ENCODE results near the gene PDRG1.
"Not testable (repeated sequence)": the region's sequence is repeated elsewhere in the genome, so short reads cannot be mapped to it uniquely, and the experiment has no call there.

Gene PDRG1

DNA sequence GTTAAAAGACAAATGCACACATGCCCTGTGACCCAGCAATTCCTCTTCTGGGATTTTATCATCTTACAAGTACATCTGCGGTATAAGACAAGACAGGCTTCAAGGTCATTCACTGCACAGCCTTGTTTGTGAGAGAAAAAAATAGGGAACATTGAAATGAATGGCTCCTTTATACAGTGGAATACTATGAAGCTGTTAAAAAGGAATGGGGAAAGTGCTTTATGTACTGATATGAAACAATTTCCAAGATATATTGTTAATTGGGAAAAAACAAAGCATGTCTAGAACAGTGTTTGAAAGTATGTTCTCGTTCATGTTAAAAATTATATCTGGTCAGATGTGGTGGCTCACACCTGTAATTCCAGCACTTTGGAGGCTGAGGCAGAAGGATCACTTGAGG lies 25.4 kb downstream of the PDRG1 start:
- DNase-seq (ENCODE audit: low spot score) = no peak

DNA sequence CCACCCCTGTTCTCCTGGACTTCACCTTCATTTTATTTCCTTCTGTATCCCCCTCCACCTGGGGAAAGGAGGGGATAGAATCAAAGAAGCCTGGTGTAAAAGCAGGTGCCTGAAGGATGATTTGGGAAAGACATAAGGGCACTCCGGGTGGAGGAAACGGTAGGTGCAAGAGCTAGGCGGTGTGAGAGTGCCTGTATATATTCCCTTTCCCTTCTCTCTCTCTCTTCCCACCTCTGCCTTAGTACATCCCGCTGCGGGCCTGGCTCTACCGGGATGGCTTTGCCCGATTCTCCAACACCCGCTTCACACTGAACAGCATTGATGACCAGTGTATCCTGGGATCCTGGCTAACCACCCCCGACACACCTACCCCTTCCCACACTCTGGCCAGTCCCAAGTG lies 26.2 kb downstream of the PDRG1 start:
- DNase-seq (ENCODE audit: low spot score) = no peak

DNA sequence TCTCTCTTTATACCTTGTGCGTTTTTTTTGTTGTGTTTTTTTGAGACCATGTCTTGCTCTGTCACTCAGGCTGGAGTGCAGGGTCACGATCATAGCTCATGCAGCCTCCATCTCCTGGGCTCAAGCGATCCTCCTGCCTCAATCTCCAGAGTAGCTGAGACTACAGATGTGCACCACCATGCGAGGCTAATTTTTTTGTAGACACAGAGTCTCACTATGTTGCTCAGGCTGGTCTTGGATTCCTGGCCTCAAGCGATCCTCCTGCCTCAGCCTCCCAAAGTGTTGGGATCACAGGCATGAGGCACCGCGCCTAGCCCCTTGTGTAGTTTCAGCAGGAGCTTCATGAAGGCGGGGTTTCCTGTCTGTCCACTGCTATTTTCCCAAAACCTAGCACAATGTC lies 27.3 kb downstream of the PDRG1 start:
- DNase-seq (ENCODE audit: low spot score) = no peak

DNA sequence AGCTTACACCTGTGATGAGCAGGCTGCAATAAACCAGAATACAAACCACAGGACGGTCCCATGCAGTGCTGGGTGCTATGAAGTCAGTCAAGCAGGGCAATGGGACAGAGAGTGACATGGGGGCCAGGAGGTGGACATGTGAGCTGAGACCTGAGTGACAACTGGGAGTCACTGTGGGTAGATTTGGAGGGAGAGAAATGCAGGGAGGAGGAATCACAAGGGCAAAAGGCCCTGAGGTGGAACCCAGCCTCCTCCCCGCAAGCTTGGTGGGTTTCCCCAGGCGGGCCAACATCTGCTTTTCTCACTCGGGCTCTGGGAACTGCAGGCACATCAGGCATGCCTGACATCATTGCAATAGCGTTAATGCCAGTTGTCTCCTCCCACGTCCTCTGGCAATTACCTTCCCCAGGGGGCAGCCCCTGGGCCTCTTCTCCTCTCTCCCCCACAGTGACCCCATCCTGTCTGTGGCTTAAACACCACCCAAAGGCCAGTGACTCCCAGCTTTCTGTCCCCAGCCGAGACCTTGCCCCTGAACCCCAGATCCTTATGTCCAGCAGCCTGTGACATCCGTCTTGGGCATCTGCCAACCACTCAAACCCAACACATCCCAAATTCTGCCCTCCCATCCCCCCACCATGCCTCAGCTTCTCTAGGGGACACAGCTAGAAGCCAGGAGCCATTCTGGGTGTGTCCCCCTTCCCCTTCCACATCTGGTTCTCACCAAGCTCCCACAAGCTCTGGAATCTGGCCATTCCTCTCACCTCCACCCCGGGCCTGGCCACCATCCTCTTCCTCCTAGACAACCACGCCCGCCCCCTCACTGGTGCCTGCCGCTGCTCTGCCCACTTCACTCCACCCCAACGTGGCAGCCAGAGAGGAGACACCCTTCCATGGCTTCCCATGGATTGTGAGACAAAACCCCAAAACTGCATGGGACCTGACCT lies 28.2 kb downstream of the PDRG1 start:
- no peak for DNase-seq (ENCODE audit: low spot score)

DNA sequence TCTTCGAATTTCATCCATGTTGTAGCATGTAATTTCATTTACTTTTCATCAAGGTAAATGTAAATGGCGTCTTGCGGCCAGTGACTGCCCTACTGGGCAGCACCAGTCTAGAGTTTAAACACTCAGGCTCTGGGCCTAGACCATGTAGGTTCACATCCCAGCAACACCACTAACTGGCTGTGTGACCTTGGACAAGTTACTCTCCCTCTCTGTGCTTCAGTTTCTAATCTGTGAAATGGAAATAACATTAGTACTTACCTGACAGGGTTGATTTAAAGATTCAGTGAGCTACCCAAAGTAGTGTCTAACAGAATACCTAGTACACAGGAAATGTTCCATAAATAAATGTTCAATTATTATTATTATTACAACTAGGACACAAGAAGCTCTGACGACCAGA lies 29.3 kb downstream of the PDRG1 start:
- no peak for DNase-seq (ENCODE audit: low spot score)

DNA sequence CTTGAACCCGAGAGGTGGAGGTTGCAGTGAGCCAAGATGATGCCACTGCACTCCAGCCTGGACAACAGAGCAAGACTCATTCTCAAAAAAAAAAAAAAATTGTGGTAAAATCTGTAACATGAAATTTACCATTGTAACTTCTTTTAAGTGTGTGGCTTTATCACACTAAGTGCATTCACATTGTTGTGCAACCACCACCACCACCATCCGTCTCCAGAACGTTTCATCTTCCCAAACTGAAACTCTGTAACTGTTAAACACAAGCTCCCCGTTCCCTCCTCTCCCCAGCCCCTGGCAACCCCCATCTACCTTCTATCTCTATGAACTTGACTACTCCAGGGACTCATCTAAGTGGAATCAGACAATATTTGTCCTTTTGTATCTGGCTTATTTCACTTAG lies 29.7 kb downstream of the PDRG1 start:
- no peak for DNase-seq (ENCODE audit: low spot score)

DNA sequence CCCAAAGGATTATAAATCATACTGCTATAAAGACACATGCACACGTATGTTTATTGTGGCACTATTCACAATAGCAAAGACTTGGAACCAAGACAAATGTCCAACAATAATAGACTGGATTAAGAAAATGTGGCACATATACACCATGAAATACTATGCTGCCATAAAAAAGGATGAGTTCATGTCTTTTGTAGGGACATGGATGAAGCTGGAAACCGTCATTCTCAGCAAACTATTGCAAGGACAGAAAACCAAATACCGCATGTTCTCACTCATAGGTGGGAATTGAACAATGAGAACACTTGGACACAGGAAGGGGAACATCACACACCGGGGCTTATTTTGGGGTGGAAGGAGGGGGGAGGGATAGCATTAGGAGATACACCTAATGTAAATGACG lies 30.4 kb downstream of the PDRG1 start:
- DNase-seq (ENCODE audit: low spot score) = not testable (repeated sequence)

DNA sequence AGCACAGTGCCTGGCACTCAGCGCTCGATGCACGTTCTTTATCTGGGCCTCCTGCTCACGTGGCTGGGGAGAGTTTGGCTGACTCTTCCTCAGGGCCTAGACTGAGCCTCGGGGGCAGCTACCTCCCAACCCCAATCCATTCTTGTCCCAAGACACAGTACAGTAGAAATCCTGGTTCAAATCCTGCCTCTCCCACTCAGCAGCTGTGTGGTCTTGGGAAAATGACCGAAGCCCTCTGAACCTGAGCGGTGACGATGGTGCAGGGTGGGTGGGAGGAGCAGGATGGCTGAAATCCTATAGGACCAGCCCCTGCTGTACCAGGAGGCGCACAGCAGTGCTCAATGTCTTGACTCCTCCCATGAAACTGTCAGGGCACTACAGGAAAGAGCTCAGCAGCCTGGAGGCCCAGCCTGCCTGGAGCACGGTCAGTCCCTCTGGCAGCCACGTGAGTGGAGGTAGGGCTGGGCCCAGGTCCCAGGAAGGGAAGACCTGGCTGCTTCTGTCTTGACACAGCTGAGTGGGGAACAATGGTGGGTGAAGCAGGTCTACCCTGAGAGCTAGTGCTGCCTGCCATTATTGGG lies 31.5 kb downstream of the PDRG1 start:
- DNase-seq (ENCODE audit: low spot score) = no peak

DNA sequence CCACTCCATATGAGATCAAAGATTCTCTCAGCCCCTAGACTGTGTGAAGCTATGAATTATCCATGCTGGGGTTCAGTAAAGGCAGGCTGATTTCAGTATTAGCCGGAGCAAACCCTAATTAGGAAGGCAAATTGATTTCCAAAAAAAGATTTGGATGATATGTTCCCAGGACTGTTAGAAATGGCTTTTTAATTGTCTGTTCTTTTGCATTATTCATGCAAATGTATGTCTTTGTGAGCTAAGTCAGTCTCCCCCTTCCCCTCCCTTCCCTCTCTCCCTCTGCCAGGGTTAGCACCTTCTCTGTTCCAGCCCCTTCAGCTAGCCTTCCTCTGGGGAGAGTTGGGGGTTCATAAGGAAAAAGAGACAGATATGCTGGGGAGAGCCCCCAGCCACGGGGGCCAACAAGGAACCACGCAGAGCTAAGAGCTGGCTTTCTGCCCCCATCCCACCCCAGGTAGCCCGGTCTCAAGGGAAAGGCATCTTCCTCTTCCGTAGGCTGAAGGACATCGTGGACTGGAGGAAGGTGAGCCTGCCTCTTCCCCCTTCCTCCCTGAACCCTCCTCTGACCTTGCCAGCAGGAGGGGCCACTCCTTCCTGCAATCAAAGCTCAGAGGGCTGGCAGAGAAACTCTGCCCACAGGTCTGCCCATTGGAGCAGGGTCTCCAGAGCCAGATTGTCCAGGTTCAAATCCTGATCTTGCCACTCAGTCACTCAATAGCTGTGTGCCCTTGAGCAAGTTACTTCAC lies 32.3 kb downstream of the PDRG1 start:
- DNase-seq (ENCODE audit: low spot score) = no peak

DNA sequence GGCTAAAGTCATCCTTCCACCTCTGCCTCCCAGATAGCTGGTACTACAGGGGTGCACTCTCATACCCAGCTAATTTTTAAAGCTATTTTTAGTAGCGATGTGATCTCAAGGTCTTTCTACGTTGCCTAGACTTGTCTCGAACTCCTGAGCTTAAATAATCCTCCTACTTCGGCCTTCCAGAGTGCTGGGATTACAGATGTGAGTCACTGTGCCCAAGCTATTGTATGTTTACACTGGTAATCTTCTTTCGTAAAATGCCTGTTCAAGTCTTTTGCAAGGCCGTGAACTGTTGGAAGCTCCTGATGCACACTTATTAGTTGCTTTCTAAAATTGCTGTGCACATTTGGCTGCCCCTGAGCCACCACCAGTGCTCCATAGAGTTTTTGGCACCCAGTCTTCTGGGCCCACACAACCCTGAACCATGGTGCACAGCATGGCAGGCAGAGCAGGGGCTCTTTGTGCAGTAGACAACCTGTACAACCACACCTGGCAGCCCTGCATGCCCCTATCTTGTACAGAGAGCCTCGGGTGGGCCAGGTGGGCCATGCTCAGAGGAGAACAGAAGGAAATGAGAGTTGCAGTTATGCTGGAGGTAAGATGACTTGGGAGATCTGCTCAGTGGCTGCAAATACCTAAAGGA lies 33.3 kb downstream of the PDRG1 start:
- no peak for DNase-seq (ENCODE audit: low spot score)

DNA sequence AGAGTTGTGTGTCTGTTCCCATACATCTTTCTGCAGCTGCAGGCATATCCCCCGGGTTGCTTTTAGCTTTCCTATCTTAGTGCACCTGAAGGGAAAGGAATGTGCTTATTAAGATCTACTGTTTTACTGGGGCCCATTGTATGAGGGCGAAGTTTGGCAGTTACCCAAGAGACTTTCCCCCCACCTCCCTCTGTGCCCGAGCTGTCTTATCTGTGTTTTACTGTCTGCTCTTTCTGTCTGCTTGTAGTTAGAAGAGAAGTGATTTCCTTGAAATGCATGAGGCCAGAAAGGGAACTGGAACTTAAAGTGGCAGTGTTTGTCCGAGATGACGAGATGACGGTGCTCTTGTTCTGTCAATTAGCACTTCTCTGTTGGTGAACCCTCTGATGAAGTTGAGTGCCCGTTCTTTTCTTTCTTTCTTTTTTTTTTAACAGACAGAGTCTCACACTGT lies 33.9 kb downstream of the PDRG1 start:
- not testable (repeated sequence) for DNase-seq (ENCODE audit: low spot score)

DNA sequence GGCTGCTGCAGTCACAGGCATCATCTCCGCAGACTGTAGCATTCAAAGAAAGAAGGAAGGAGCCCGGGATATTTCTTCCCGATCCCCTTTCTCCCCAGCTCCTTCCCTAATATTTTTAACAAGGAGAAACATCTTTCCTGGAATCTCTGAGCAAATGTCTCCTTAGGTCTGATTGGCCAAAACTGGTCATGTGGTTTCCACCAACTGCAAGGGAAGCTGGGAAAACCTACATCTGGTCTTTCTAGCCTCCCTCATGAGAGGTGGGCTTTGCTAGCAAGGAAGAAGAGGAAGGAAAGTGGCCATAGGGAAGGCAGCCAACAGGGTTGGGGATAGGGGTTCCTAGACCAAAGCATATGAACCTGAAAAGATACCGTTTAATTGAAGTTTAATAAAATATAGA lies 35.1 kb downstream of the PDRG1 start:
- DNase-seq (ENCODE audit: low spot score) = no peak

DNA sequence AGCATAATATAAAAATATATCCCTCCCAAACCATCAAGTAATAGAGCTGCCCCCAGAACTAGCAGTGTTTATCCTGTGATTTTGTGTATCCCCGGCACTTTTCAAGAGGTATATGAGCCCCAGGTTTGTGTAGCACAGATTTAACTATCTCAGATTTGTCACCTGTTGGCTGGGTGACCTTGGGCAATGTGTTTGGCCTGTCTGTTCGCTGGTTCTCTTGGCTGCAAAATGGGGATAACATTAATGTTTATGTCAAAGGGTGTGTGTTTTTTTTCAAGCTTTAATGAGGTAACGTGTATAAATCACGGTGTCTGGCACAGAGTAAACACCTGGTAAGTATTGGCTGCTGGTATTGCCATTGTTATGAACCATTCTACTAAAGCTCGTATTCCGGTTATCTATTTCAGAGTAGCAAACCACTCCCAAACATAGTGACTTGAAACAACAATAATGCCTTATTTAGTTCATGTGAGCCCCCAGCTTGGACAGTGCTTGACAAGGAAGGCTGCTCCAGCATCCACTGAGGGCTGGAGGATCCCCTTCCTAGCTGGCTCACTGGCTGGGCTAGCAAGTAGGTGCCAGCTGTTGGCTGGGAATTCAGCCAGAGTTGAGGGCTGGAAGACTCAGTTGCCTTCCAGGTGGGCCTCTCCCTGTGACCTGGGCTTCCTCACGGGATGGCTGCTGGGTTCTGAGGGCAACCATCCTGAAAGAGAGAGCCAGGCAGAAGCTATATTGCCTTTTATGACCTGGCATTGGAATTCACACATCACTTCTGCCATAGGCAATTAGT lies 36.2 kb downstream of the PDRG1 start:
- no peak for DNase-seq (ENCODE audit: low spot score)

DNA sequence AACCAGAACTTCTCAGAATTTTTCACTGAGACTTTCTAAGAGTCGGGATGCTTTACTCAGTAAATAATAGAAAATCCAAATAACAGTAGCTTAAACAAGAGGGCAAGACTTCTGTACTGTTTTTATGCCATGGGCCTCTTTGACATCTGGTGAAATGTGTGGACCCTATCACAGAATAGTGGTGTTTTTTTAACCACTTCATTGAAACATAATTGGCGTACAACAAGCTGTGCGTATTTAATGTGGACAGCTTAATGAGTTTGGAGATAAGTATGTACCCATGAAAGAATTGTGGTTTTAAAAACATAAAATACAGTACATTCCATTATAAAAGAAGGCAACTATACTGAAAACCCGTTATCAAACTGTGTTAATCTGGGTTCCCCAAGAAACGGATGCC lies 37.7 kb downstream of the PDRG1 start:
- no peak for DNase-seq (ENCODE audit: low spot score)

DNA sequence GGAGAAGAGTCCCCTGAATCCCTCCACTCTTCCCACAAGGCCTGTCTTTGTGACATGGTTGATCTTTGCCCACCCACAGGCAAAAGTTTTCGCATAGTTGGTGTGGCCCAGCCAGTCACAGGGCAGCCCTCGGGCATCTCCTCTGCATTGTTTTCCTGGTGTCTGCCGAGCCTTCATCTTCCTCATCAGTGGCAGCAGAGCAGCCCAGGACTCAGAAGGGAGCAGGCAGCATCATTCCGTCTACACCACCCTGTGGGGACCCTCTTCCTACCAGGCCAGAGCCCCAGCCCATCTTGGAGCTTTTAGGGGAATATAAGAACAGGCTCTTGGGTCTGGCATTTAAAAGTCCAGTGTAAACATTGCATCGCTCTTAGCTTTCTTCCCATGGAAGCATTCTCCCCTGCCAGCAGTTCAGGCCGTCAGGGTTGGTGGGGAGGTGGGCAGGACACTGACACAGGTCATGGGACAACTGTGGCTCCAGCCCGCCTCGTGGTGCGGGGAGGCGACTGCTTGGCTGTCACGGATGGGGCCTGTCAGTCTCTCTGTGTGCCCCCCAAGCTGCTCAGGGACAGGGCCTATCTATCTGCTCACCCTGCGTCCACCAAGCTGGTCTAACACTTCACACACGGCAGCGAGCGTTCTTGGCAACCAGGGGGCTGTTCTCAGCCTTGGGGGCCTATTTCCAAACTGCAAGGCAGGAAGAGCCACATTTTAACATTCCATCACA lies 38.3 kb downstream of the PDRG1 start:
- DNase-seq (ENCODE audit: low spot score) = no peak

DNA sequence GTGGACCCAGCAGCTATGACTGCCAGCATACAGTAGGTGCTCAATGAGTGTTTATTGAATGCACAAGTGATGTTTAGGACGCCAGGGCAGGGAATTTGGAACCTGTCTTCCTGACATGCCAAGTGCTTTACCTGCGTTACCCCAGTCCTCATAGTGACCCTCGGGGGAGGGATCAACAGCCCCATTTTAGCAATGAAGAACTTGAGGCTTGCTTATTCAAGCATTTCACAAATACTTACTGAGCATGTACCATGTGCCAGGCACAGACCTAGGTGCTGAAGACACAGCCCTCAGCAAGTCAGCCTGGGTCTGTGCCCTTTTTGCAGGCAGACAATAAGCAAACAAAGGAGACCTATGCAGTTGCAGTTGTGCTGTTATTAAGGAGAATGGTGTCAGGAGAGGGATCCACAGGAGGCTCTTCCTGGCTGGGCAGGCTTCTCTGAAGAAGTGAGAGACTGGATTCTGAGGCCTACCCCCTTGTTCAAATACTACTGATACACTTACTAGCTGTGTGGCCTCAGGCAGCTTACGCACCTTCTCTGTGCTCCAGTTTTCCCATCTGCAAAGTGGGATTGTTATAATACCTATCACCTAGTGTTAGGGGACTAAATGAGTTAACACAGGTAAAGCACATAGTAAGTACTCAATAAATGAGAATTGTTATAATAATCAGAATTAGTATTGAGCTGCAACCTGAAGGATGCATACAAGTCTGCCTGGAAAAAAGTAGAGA lies 41.6 kb downstream of the PDRG1 start:
- no peak for DNase-seq (ENCODE audit: low spot score)

DNA sequence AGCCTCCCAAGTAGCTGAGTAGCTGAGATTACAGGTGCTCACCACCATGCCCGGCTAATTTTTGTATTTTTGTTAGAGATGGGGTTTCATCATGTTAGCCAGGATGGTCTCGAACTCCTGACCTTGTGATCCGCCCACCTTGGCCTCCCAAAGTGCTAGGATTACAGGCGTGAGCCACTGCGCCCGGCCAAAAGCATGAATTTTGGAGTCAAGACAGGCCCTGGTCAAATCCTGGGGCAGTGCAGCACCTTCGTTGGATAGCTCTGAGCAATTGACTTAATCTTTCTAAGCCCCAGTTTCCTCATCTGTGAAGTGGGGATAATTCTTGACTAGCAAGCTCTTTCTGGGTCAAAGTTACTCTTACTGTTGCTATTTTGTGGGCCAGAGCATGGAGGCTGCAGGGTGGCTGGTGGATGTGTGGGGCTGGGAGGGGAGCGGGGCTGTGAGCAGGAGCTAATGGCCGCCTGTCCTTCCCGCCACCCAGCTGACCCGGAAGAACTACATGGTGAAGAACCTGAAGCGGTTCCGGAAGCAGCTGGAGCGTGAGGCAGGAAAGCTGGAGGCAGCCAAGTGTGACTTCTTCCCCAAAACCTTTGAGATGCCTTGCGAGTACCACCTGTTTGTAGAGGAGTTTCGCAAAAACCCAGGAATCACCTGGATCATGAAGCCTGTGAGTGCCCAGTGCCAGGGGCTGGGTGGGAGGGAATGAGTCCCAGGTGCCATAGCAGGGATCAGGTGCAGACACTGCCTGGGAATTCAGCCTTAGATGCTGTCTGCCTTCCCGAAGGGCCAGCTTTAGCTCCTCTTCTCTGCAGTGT lies 42.4 kb downstream of the PDRG1 start:
- DNase-seq (ENCODE audit: low spot score) = no peak

DNA sequence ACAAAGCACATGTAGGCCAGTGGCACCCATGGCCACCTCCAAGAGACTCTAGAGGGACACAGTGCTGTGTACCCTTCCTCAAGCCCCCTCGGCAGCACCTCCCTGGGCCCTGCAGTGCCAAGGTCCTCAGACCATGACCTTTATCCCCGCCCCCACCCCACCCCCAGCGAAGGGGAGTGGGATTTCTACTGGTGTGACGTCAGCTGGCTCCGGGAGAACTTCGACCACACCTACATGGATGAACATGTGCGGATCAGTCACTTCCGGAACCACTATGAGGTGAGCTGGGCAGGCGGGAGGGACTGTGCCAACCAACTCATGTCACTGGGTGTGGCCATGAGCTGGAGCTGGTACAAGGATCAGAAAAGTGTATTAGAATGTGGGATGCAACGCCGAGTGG lies 43.4 kb downstream of the PDRG1 start:
- no peak for DNase-seq (ENCODE audit: low spot score)

DNA sequence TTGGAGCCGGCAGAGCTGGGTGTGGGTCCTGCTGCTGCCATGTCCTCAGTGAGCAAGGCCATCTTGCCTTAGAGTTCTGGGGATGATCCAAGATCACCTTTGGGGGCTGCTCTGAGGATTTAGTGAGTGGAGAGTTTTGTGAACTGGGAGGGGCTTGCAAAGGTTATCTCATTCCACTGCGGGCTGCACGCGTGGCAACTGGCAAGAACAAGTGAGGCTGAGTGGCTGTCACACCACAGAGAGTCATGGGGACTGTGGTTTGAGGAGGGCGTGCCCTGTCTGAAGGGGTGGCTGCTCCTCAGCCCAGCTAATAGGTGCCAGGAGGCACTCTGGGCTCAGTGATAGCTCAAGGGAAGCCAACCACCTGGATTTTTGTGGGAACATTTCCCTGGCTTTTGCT lies 43.8 kb downstream of the PDRG1 start:
- no peak for DNase-seq (ENCODE audit: low spot score)
